Activated T-helper 2 cell treated with anti-CD3 and anti-CD28 coated beads, Interferon-gamma antibody, Interleukin-2, Interleukin-4, amounts not matched to agents 10 μg/mL and 5 μg/mL and 100 μg/mL, durations not matched to agents 14 hours and 24 hours and 36 hours (primary cell): ENCODE measurements around the gene TLR2. TPM values are rescaled to one million over a fixed set of nuclear protein-coding genes. Genes with fewer than 3 reads are reported as not detected.

Experiments used
- DNase-seq: peaks from one replicate; pipeline ENCODE4 v3.0.0; 2021; ENCODE audit warnings: low spot score
- H3K27ac Mint-ChIP-seq: one replicate; pipeline ENCODE4 v1.8.0; 2021; ENCODE audit warnings: mixed read lengths
- H3K27me3 Mint-ChIP-seq: one replicate; pipeline ENCODE4 v1.8.0; 2021; ENCODE audit warnings: low read depth, mixed read lengths
- H3K36me3 Mint-ChIP-seq: one replicate; pipeline ENCODE4 v1.8.0; 2021; ENCODE audit warnings: low read depth, mixed read lengths
- H3K4me1 Mint-ChIP-seq: one replicate; pipeline ENCODE4 v1.8.0; 2021; ENCODE audit warnings: low read depth, mixed read lengths
- H3K4me3 Mint-ChIP-seq: one replicate; pipeline ENCODE4 v1.8.0; 2021; ENCODE audit warnings: low read depth, mild to moderate bottlenecking, moderate library complexity, mixed read lengths
- H3K9me3 Mint-ChIP-seq: one replicate; pipeline ENCODE4 v1.8.0; 2021; ENCODE audit warnings: mixed read lengths
- intact Hi-C: fragments of 100-400 bp; cut with micrococcal nuclease; formaldehyde crosslinking; loops from one replicate; pipeline ENCODE4 v1.15.1; 2023
- total RNA-seq: library from RNA; stranded (reverse); gene quantifications from 2 replicates; pipeline ENCODE4 v1.2.3, GENCODE V29; 2022

Gene TLR2
- total RNA-seq, 1 donor from 2014 or later: 1.1 TPM

DNA sequence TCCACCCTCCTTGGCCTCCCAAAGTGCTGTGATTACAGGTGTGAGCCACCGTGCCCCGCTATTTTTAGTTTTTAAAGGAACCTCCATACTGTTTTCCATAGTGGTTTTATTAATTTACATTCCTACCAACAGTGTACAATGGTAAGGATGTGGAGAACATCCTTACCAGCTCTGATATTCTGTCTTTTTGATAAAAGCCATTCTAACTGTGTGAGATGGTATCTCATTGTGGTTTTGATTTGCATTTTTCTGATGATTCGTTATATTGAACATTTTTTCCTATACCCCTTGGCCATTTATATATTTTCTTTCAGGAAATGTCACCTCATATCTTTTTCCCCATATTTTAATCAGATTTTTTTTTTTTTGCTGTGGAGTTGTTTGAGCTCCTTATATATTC is 14.2 kb upstream of the TLR2 start:
- H3K27ac Mint-ChIP-seq: no peak overlapping the region
- H3K9me3 Mint-ChIP-seq: peaks cover 8% of the 10 kb centered on the region
- H3K4me1 Mint-ChIP-seq: peaks cover 4% of the 10 kb centered on the region
- no peak overlapping the region for H3K4me3 Mint-ChIP-seq
- no peaks in the 10 kb centered on the region for H3K36me3 Mint-ChIP-seq
- H3K27me3 Mint-ChIP-seq: peaks cover 41% of the 10 kb centered on the region
- intact Hi-C loops: no loop called here
- DNase-seq: no peak

DNA sequence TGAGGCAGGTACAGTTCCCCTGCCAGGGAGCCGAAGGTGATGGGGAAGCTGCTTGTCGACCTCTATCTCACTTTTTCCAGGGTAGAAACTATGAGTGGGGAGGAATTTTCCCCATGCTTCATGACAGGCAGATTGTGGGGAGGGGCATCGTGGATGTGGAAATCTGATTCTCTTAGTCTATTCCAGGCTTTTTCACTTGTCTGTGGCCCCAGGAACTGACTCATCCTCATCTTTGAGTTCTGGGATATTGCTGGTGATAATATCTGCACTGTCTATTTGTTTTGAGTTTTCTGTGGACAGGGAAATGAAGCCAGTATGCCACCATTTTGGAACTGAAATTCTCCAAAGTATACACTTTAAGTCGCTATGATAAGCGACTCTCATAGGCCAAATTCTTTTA is 7.6 kb upstream of the TLR2 start:
- intact Hi-C loops: no loop called here
- H3K4me1 Mint-ChIP-seq: no peaks in the 10 kb centered on the region
- no peak overlapping the region for H3K4me3 Mint-ChIP-seq
- no peak overlapping the region for H3K27ac Mint-ChIP-seq
- H3K27me3 Mint-ChIP-seq: peaks cover 30% of the 10 kb centered on the region
- H3K36me3 Mint-ChIP-seq: peaks cover 4% of the 10 kb centered on the region
- DNase-seq: no peak
- peaks cover 19% of the 10 kb centered on the region for H3K9me3 Mint-ChIP-seq

DNA sequence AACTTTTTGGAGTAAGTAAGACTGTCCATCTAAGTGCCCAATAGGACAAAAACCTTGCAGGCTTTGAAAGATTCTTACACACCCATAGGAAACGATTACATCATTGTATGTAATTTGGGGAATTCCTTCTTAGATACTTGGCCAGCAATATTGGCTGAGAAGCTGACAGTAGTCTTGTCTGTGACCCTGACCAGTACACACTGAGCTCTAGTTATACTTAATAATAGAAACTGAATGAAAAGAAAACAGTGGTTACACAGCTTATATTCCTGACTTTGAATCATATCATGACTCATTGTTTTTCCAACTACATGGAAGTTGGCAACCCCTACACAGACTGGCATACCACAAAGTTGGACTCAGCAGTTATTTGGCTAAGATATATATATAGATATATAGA is 7.1 kb upstream of the TLR2 start:
- DNase-seq: no peak
- Mint-ChIP-seq H3K27ac (no peak overlapping the region), H3K36me3 (peaks cover 4% of the 10 kb centered on the region), H3K4me3 (no peak overlapping the region), H3K4me1 (no peaks in the 10 kb centered on the region), H3K27me3 (peaks cover 29% of the 10 kb centered on the region), H3K9me3 (peaks cover 19% of the 10 kb centered on the region)
- intact Hi-C loops: no loop called here

DNA sequence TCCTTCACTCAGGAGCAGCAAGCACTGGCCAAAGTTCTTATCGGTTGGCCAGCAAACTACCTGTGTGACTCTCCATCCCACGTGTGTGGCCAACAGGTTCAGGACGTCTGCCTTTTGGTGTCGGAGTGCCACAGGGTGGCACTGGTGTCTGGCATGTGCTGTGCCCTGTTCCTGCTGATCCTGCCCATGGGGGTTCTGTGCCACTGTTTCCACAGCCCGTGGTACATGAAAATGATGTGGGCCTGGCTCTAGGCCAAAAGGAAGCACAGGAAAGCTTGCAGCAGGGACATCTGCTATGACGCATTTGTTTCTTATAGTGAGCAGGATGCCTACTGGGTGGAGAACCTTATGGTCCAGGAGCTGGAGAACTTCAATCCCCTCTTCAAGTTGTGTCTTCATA is 4.6 kb upstream of the TLR2 start:
- Mint-ChIP-seq H3K36me3 (peaks cover 4% of the 10 kb centered on the region), H3K27ac (no peak overlapping the region), H3K27me3 (peaks cover 40% of the 10 kb centered on the region), H3K4me1 (peaks cover 5% of the 10 kb centered on the region), H3K9me3 (peaks cover 15% of the 10 kb centered on the region), H3K4me3 (no peak overlapping the region)
- DNase-seq: no peak
- intact Hi-C loops: no loop called here

DNA sequence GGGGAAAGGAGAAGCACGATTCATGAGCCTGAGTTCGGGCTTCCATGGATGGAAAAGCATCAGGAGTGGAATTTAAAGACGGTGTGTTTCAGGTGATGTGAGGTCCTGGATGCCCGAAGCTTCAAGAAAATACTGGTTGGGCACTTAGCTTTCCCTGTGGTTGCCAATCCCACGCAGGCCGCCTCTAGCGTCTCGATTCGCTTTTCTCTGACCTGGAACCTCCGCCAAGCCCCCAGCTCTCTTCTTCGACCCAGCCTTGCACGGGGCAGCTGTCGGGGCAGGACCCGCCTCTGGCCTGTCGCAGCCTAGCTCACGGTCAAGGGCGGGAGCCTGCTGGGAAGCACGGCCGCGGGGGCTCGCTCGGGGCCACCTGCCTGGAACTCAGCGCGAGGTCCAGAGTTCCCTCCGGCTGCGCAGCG is 308 bp upstream of the TLR2 start:
- no peak for DNase-seq
- Mint-ChIP-seq H3K27me3 (peaks cover 41% of the 10 kb centered on the region), H3K36me3 (peaks cover 9% of the 10 kb centered on the region), H3K4me3 (peak overlapping the region; percentile 56), H3K4me1 (peaks cover 11% of the 10 kb centered on the region), H3K9me3 (peaks cover 19% of the 10 kb centered on the region), H3K27ac (no peak overlapping the region)
- intact Hi-C loops: no loop called here

DNA sequence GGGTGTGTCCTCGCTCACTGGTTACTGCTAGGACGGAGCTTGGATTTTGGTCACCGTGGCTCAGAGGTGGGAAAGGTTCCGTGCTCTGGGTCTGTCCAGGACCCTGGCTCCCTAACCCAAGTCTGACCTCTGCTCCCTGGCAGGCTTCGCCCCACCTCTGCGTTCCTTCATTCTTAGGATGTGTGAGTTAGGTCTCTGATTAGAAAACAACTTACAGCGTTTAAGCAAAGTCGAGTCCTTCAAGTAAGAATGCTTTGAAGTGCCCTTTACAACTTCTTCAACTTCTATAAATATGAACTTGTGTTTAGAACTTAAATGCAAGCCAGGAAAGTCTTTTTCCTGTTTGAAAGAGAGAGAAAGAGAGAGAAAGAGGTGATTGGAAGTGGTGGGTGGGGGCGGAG is 891 bp downstream of the TLR2 start:
- peaks cover 12% of the 10 kb centered on the region for H3K36me3 Mint-ChIP-seq
- peak overlapping the region; percentile 73 for H3K4me3 Mint-ChIP-seq
- intact Hi-C loops: no loop called here
- H3K27ac Mint-ChIP-seq: no peak overlapping the region
- H3K27me3 Mint-ChIP-seq: peaks cover 38% of the 10 kb centered on the region
- H3K4me1 Mint-ChIP-seq: peaks cover 11% of the 10 kb centered on the region
- DNase-seq: no peak
- H3K9me3 Mint-ChIP-seq: peaks cover 24% of the 10 kb centered on the region

DNA sequence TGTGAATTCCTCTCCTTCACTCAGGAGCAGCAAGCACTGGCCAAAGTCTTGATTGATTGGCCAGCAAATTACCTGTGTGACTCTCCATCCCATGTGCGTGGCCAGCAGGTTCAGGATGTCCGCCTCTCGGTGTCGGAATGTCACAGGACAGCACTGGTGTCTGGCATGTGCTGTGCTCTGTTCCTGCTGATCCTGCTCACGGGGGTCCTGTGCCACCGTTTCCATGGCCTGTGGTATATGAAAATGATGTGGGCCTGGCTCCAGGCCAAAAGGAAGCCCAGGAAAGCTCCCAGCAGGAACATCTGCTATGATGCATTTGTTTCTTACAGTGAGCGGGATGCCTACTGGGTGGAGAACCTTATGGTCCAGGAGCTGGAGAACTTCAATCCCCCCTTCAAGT is 20.4 kb downstream of the TLR2 start:
- Mint-ChIP-seq H3K36me3 (no peaks in the 10 kb centered on the region), H3K9me3 (no peaks in the 10 kb centered on the region), H3K4me1 (peaks cover 16% of the 10 kb centered on the region), H3K4me3 (no peak overlapping the region), H3K27ac (no peak overlapping the region), H3K27me3 (peaks cover 5% of the 10 kb centered on the region)
- intact Hi-C loops: no loop called here
- DNase-seq: no peak

DNA sequence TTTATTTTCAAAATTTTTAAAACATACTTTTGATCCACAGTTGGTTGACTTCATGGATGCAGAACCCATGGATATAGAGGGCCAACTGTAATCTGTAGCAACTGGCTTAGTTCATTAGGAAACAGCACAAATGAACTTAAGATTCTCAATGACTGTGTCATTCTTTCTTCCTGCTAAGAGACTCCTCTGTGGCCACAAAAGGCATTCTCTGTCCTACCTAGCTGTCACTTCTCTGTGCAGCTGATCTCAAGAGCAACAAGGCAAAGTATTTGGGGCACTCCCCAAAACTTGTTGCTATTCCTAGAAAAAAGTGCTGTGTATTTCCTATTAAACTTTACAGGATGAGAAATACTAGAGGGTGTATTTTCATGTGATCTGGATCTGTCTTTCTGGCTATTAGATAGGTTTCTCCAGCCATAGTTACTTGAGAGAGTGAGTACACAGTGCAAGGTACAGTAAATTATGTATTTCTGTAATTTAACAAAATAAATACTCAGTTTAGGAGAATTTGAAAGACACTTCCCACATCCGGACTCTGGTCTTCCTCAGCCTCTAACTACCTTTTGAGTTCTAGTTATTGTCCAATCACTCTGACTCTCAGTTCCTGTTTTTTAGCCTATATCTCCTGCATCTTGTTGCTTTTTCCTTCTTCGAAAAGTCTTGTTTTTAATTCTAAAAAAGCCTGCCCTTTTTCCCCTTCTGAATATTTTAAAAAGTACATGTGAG is 21.8 kb downstream of the TLR2 start:
- DNase-seq: no peak
- Mint-ChIP-seq H3K4me1 (peaks cover 20% of the 10 kb centered on the region), H3K36me3 (no peaks in the 10 kb centered on the region), H3K27ac (peak overlapping the region; percentile 29), H3K9me3 (no peaks in the 10 kb centered on the region), H3K27me3 (peaks cover 4% of the 10 kb centered on the region), H3K4me3 (no peak overlapping the region)
- intact Hi-C loops: loop anchor here (2.0 kb wide), 1 partner anchor 29 kb away; no protein-coding TSS in a partner anchor

DNA sequence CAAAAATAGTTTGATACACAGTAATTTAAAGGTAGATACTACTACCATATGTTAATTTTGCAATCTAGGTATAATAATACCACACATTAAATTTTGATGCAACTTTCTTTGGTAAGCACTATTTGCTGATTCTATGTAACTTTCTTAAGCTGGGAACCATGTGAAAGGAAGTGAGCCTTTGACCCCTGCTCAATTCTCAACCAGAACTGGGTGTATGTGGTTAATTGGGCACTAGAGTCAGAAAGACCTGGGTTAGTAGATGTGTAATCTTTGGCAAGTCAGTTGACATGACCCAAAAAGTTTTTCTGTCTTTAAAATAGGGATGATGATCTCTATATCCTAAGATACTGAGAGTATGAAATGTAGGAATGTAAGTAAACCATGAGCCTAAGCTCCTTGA is 22.4 kb downstream of the TLR2 start:
- intact Hi-C loops: loop anchor here (2.0 kb wide), 1 partner anchor 28 kb away; no protein-coding TSS in a partner anchor
- Mint-ChIP-seq H3K36me3 (no peaks in the 10 kb centered on the region), H3K9me3 (no peaks in the 10 kb centered on the region), H3K27me3 (peaks cover 6% of the 10 kb centered on the region), H3K27ac (peak overlapping the region; percentile 29), H3K4me1 (peaks cover 21% of the 10 kb centered on the region), H3K4me3 (no peak overlapping the region)
- DNase-seq: no peak

DNA sequence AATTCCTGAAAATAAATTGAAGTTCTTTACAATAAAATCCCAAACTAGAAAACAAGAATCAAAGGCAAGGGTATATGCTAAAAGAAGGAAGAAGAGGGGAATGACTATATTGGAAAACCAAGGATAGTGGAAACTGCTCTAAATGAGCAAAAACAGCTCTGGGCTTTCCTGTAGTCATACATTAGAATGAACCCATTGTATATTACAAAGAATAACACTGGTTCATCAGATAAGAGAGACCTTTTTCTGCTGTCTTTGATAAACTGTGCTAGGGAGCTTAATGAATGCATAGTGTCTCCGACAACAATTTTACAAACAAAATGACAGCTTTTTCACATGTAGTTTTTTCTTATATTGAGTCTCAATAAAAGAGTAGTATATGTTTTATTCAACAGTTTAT is 26.6 kb downstream of the TLR2 start:
- Mint-ChIP-seq H3K4me1 (peaks cover 25% of the 10 kb centered on the region), H3K27me3 (peaks cover 11% of the 10 kb centered on the region)

DNA sequence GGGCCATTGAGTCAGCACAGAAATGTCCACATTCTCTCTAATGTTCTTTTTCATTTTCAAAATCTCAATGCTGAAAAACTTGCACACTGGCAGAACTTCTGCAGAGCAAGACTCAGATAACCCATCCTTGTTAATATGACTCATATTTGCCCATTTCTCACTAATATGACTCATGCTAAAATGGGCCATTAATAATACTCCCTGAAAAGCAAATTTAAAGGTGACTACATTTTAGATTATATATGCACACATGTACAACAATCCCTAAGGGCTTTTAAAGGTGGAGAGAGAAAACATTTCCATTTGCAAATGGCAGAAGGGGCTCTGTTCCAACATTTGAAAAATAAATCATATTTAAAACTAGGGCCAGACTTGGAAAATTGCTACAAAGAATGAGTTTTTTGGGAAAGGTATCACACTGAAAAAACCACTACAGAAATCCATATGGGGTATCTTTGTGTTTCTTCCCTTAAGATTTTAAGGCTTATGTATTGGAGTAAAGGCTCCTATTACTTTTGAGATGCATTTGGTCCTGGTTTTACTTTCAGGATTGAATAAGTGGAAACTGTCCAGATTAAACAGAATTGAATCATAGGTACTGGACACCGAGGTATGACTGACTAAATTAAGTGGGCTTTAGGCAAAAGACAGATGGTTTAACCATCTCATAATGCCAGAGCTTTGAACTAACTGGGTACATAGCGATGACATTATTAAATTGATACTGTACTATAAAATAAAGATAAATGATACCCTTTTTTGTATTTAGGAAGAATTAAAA is 30.0 kb downstream of the TLR2 start:
- no peak for DNase-seq
- no peaks in the 10 kb centered on the region for H3K36me3 Mint-ChIP-seq
- intact Hi-C loops: no loop called here
- H3K4me1 Mint-ChIP-seq: peaks cover 9% of the 10 kb centered on the region
- no peak overlapping the region for H3K27ac Mint-ChIP-seq
- H3K27me3 Mint-ChIP-seq: peaks cover 16% of the 10 kb centered on the region
- H3K4me3 Mint-ChIP-seq: no peak overlapping the region
- no peaks in the 10 kb centered on the region for H3K9me3 Mint-ChIP-seq

More for the DNA sequence above, 26.6 kb downstream of the TLR2 start:
- H3K9me3 Mint-ChIP-seq: no peaks in the 10 kb centered on the region
- DNase-seq: no peak
- no peaks in the 10 kb centered on the region for H3K36me3 Mint-ChIP-seq
- no peak overlapping the region for H3K27ac Mint-ChIP-seq
- H3K4me3 Mint-ChIP-seq: no peak overlapping the region
- intact Hi-C loops: no loop called here

DNA sequence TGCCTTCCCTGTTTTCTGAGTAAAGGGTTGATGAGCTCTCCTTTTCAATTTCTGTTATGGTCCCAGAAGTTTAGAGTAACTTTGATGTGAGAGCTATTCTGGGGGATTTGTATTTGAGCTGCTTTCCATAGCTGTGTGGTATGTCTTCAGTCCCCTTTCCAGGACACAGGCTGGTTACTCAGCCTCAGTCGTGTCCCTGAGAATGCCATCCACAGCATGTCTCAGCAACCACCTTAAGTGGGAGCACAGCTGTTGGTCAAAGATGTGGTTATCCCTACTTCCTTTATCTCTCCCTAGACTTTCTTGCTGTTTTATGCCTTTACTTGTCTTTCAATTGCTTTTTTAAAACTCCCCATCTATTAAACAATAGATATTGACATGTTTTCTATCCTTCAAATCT is 38.0 kb downstream of the TLR2 start:
- Mint-ChIP-seq H3K4me1 (no peaks in the 10 kb centered on the region), H3K36me3 (no peaks in the 10 kb centered on the region), H3K27ac (no peak overlapping the region), H3K9me3 (no peaks in the 10 kb centered on the region), H3K27me3 (peaks cover 27% of the 10 kb centered on the region), H3K4me3 (no peak overlapping the region)
- no peak for DNase-seq
- intact Hi-C loops: no loop called here

DNA sequence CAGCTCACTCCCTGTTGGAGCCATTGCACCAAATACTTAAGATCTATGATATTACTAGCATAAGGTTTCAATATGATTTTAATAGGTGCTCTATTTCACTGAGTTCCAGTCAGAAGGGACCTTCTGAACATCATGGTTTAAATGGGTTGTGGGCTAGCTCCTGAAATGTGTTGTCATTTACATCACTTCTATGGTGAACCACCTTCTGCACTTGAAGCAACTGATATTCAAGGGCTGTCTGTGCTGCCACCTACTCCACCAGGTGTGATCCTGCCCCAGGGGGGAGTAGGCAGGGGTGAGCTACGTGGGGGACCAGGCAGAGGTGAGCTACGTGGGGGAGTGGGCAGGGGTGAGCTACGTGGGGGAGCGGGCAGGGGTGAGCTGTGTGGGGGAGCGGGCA is 40.5 kb downstream of the TLR2 start:
- no peaks in the 10 kb centered on the region for H3K4me1 Mint-ChIP-seq
- no peak for DNase-seq
- H3K27me3 Mint-ChIP-seq: peaks cover 36% of the 10 kb centered on the region

More for the DNA sequence above, 40.5 kb downstream of the TLR2 start:
- H3K27ac Mint-ChIP-seq: no peak overlapping the region
- H3K4me3 Mint-ChIP-seq: no peak overlapping the region
- H3K9me3 Mint-ChIP-seq: no peaks in the 10 kb centered on the region
- no peaks in the 10 kb centered on the region for H3K36me3 Mint-ChIP-seq
- intact Hi-C loops: no loop called here
